HPDE6-E6E7 (cell line): ENCODE measurements around the gene ATXN3L.
"Not testable (repeated sequence)": the region's sequence is repeated elsewhere in the genome, so short reads cannot be mapped to it uniquely, and the experiment has no call there.

Experiments used
- DNase-seq: peaks from one replicate; pipeline ENCODE4 v3.0.0; 2011; ENCODE audit warnings: missing footprints; ENCODE audit errors: extremely low spot score

Gene ATXN3L

GRCh38 chrX:13305108-13305507, 14.7 kb downstream of the ATXN3L start:
- no peak for DNase-seq

- DNase-seq: no peak
Measured at GRCh38 chrX:13304052-13304451, 15.8 kb downstream of the ATXN3L start.

- DNase-seq: not testable (repeated sequence)
Measured at GRCh38 chrX:13303248-13303647, 16.6 kb downstream of the ATXN3L start.

DNA sequence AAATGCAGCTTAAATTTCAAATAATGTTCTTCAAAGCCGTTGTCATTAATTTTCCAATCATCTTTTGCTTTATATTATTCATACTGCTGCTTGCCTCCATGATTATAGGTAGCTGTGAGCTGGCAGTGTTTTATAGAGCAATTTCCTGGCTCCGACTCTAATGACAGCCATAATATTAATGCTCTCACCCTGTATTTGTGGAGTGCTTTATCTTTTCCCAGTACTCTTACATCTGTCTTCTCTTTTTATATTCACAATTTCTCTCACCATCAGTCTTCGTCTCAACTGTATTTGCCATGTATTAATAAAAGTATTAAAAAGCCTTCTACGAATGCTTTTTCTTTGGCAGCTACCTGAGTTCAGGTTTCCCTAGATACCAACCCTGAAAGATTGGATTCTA, 21.0 kb downstream of the ATXN3L start:
- no peak for DNase-seq

DNA sequence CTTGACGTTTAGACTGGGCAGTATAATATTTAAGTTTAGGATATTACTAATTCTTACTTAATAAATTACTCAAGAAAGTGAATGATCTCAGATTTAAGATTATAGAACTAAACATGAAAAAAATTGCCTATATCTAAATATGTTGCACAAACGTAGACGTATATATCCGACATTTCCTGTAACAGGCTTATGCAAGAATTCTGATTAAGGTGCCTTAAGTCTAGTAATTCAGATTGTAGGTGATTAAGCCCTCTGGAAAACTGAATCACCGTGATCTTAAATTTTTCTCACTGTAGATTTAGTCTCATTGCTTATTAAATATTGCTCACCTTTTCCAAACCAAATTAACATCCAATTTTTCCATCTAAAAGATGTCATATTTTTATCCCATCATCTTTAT, 24.0 kb downstream of the ATXN3L start:
- no peak for DNase-seq

GRCh38 chrX:13293700-13294099, 26.2 kb downstream of the ATXN3L start:
- DNase-seq: peak; percentile 65

DNA sequence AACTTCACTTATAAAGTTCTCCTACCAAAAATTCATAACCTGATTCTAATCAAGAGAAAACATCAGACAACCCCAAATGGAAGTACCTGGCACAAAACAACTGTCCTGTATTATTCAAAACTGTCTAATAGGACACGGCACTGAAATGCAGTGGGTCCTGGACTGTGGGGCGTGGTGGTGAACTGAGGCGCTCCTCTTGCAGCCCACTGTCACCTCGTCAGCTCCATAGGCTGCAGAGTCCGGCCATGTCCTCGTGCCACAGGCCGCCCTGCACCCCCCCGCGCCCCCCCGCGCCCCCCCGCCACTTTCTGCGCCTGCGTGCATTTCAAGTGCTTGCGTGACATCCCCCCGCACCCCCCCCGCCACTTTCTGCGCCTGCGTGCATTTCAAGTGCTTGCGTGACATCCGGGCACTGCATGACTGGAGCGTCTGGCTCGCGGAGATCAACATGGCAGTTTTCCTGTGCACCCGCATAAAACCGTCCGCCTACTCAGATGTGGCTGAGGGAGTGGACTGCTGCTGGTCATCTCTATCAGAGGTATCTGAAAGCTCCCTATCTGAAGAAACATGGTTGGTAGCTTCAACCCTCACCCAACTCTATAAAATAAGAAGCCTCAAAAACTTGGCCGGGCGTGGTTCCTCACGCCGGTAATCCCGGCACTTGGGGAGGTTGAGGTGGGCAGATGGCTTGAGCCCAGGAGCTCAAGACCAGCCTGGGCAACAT, 28.8 kb downstream of the ATXN3L start:
- no peak for DNase-seq

DNA sequence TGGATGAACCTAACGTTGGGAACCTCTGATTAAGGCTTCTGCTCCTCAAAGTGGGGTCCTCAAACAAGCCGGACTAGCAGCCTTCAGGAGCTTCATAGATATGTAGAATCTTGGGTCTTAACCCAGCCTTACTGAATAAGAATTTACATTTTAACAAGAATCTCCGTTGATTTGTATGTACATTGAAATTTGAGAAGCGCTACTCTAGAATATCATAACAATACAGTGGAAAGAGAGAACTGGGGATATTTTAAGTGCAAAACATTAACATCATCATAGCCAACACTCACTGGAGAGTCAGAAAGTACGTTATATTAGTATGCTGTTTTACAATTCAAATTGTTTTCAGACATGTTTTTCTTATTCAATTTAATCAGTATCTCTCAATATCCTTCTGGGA, 31.2 kb downstream of the ATXN3L start:
- no peak for DNase-seq

GRCh38 chrX:13287816-13288215, 32.0 kb downstream of the ATXN3L start:
- no peak for DNase-seq

- DNase-seq: no peak
Measured at GRCh38 chrX:13285693-13286092, 34.2 kb downstream of the ATXN3L start.

GRCh38 chrX:13285229-13285628, 34.6 kb downstream of the ATXN3L start:
- DNase-seq: no peak

DNA sequence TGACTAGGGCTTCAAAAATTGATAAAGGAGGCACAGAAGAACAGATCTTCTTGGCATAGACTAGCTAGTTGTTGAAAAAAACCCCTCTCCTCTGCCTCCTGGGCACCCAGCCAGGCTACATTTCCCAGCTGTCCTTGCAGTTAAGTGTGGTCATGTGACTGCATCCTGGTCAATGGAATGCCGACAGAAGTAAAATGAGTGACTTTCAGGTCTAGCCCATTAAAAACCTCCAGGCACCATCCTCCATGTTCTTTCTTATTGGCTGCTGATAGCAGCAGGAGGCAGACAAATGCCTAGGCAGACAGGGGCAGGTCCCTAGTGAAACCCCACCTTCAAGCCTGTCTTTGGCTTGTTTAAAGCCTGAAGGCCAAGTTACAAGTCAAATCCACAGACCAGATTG, 35.3 kb downstream of the ATXN3L start:
- DNase-seq: no peak

GRCh38 chrX:13283950-13284546, 35.8 kb downstream of the ATXN3L start:
- no peak for DNase-seq

- DNase-seq: no peak
Measured at GRCh38 chrX:13283512-13283911, 36.3 kb downstream of the ATXN3L start.

DNA sequence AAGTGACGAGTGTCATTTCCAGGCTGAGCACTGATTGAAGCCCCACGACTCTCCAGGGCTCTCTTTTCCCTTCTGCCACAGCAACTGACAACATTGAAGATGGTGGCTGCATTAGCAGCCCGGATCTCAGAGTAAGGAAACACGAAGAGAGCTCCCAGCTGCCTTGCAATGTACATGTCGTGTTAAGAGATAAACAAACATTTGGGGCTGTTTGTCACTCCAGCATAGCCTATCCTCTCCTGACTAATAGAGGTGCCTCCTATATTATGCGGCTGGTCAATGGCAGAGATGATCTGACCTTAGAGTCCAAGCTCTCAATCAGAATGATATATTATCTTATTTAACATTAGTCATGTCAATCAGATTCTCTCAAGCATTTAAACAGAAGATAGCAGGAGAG, 38.6 kb downstream of the ATXN3L start:
- DNase-seq: no peak

DNA sequence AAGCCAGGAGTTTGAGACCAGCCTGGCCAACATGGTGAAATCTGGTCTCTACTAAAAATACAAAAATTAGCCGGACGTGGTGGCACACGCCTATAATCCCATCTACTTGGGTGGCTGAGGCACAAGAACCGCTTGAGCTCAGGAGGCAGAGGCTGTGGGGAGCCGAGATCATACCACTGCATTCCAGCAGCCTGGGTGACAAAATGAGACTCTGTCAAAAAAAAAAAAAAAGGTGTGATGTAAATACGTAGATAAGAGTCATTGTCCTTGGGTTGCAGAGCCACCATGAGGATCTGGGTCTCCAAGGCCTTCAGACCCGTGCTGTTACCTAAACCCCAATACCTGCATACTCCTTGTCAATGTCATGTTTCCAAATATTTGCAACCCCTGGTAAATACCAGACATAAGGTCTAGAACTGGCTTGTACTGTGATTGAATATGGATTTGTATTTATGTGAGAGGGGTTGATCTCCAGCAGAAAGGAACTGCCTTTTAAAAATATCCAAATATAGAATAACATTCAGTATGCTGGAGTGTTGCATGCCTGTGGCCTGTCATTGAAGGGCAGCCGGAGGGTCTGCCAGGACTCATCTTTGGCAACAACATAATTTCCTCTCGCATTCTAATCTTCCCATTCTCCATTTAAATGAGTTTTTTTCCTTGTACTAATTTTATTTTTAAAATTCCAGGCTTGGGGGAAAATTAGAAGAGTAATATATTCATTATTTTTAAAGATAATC, 40.4 kb downstream of the ATXN3L start:
- DNase-seq: no peak

DNA sequence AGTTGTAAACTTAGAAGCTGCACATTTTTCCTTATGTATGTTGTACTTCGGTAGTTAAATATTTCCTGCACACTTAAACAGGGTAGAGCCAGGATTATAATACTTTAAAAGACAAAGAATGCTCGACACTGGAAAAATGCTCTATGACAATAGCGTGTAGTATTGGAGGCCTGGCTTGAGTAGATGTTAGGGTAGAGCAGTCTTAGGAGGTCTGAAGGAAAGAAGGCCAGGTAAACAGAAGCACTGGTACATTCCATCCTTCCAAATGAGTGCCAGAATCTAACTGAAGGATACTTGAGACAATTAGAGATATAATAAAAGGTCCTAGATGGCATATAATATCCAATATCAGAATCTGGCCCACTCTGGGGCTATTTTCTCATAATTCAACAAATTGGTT, 42.3 kb downstream of the ATXN3L start:
- DNase-seq: no peak

- DNase-seq: no peak
Measured at GRCh38 chrX:13276991-13277390, 42.9 kb downstream of the ATXN3L start.

DNA sequence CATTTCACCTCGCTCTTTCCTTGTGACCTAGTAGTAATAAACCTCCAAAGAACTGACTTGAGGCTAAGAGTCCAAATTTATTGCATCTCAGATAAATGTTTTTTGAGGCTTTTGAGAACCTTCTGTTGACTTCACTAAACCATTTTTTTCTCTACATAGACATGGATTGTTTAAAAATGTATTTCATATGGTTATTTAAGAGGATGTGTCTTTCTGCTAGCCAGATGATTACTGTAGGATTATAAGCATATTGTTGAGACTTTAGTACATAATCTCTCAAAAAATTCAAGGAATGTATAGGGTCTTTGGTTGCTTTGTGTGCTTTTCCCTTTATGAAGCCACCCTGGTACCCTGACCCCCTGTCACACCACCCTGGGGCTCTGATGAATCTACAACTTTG, 44.8 kb downstream of the ATXN3L start:
- DNase-seq: no peak

- DNase-seq: no peak
Measured at GRCh38 chrX:13272426-13272825, 47.4 kb downstream of the ATXN3L start.

GRCh38 chrX:13271511-13271910, 48.3 kb downstream of the ATXN3L start:
- no peak for DNase-seq

DNA sequence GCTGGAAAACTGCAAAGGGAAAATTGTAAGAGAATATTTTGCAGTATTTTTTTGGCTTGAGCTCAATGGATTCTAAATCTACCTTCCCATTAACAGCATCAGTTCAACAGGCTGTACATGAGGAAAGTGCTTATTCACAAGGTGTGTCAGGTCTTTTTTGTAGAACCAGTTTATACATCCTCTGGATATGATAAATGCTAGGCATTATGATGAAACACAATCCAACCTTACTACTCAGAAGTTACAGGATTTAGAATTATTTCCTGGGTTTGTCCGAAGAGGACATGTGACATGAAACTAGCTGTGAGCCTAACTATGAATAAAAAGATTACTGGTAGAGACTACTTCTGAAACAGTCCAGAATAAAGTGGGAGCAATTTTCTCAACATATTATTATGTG, 49.5 kb downstream of the ATXN3L start:
- DNase-seq: peak; percentile 27

GRCh38 chrX:13268874-13269273, 51.0 kb downstream of the ATXN3L start:
- no peak for DNase-seq
